Spleen (tissue), 11 donors: ENCODE data around the gene PXDN. TPM values are rescaled to one million over a fixed set of nuclear protein-coding genes. Genes with fewer than 3 reads are reported as not detected.

Experiments
- DNase-seq: peaks from one replicate; pipeline ENCODE4 v3.0.0-alpha.2; 2020
- H3K27ac ChIP-seq, 8 donors: fragments of 200-600 bp; sonication (generic) in 7 of 8; 1 replicate in 4 of 8; 2 replicates in 4 of 8; pipeline versions ENCODE4 v1.5.0 to v1.8.0; 2016 to 2021; ENCODE audit warnings: inconsistent platforms in 4 of 8, mild to moderate bottlenecking in 4 of 8, moderate library complexity in 1 of 8
- H3K27me3 ChIP-seq, 7 donors: fragments of 200-600 bp; sonication (generic) in 6 of 7; replicated peaks in 1 of 7; 1 replicate in 4 of 7; 2 replicates in 3 of 7; pipeline versions ENCODE4 v1.5.0 to v1.8.0; 2016 to 2021; ENCODE audit warnings: inconsistent platforms in 3 of 7, mild to moderate bottlenecking in 1 of 7
- H3K36me3 ChIP-seq, 6 donors: fragments of 200-600 bp; sonication (generic) in 5 of 6; 1 replicate in 4 of 6; 2 replicates in 2 of 6; pipeline versions ENCODE4 v1.5.0 to v1.8.0; 2016 to 2021; ENCODE audit warnings: inconsistent platforms in 2 of 6
- H3K4me1 ChIP-seq, 6 donors: fragments of 200-600 bp; sonication (generic) in 5 of 6; 1 replicate in 3 of 6; 2 replicates in 3 of 6; pipeline versions ENCODE4 v1.5.0 to v1.8.0; 2016 to 2021; ENCODE audit warnings: inconsistent platforms in 3 of 6
- H3K4me3 ChIP-seq, 8 donors: fragments of 200-600 bp; sonication (generic) in 7 of 8; 1 replicate in 4 of 8; 2 replicates in 4 of 8; pipeline versions ENCODE4 v1.5.0 to v1.8.0; 2016 to 2021; ENCODE audit warnings: inconsistent platforms in 4 of 8, mild to moderate bottlenecking in 4 of 8, moderate library complexity in 2 of 8
- H3K9me3 ChIP-seq, 8 donors: fragments of 200-600 bp; sonication (generic) in 7 of 8; 1 replicate in 4 of 8; 2 replicates in 4 of 8; pipeline versions ENCODE4 v1.5.0 to v1.8.0; 2016 to 2021; ENCODE audit warnings: inconsistent platforms in 4 of 8
- POLR2A ChIP-seq, 3 donors: fragments of 450-650 bp; IDR thresholded peaks; one replicate each; pipeline ENCODE4 v1.5.1; 2017; ENCODE audit warnings: antibody characterized with exemption in 3 of 3, mild to moderate bottlenecking in 1 of 3
- POLR2AphosphoS5 ChIP-seq, 3 donors: sonication (generic); formaldehyde crosslinking; IDR thresholded peaks; one replicate each; pipeline ENCODE4 v1.5.1; 2017; ENCODE audit warnings: antibody characterized with exemption in 3 of 3
- WGBS, 5 donors: extraction: QIAGEN DNeasy Blood & Tissue Kit in 3 of 5; methylation state at CpG; one replicate each; pipeline versions ENCODE4 v1.1.5 to v1.1.7; 2013 to 2018; 5-methylcytosine and 5-hydroxymethylcytosine counted together
- intact Hi-C: fragments of 100-400 bp; cut with DNase I; formaldehyde crosslinking; loops from one replicate; pipeline ENCODE4 v1.15.0; 2023; ENCODE audit warnings: low total_unique reads
- polyA plus RNA-seq, 3 donors: library from polyadenylated mRNA; stranded (reverse); fragments of 200-250 nt; gene quantifications; one replicate each; pipeline ENCODE4 v1.2.1, GENCODE V29; 2013
- total RNA-seq, 7 donors: library from RNA; depleted of rRNA in 3 of 7; stranded (reverse); fragments of >200 nt in 3 of 7; fragmentation: NEBNext Ultra II Directional in 4 of 7; extraction: Animal tissue kit (Norgen Biotek cat#: 25700) in 4 of 7; gene quantifications; one replicate each; pipeline versions ENCODE4 v1.1.0 to v1.2.1, GENCODE V29; 2016 to 2021
- TF ChIP-seq, protein P1 (sequence below), 11 experiments: fragments of 200-600 bp in 7 of 11; fragments of 450-650 bp in 4 of 11; sonication (generic) in 4 of 11; IDR thresholded peaks in 8 of 11; conservative IDR thresholded peaks in 3 of 11; 1 replicate in 7 of 11; 2 replicates in 4 of 11; pipeline versions ENCODE4 v1.4.0 to v1.8.0; 2016 to 2021; ENCODE audit warnings: antibody characterized with exemption in 11 of 11, inconsistent platforms in 4 of 11, mild to moderate bottlenecking in 1 of 11
- donor health status: healthy with polysubstance abuse.
- donor health status: DM: no; HTN: no; CAD: no; lungs with moderate emphysema.
- donor health status: DM: no; HTN: no; CAD: no.
- donor health status: Bipolar disorder and iron deficiency.
- donor health status: healthy.
- donor health status: DM: no; HTN: no; CAD: no.
- donor health status: DM: yes; HTN: yes; CAD: no.

The PXDN gene
- total and polyA plus RNA-seq, 10 donors = 1.9 to 49.3 (median 30.8) TPM

DNA sequence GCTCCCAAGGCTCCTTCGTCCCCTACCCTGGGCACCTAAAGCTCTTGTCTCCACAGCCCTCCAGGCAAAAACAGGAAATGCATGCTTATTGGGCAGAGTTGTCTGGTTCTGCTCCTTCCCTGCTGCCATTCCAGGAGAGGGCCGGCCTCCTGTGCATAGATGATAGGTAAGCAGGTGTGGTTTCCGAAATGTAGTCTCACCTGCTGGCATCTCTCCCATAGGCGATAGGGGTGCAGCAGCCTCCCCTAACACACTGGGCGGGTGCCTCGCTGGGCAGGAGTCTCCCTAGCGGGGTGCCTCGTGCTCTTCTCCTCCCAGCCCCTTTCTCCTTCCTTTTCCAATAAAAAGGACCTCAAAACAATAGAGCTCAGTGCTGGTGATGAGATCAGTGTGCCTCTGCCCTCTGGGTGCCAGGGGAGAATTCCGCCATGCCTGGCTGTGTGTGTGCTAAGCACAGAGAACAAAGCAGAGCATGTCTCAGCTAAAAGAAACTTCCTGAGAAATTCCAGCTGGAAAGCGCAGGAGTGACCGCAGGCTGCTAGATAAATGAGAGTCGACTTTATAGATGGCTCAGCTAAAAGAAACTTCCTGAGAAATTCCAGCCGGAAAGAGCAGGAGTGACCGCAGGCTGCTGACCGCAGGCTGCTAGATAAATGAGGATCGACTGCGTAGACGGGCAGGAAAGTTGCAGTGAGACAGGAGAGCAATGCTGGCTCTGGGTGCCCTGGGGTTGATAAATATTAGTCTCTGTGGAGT is 11.3 kb upstream of the PXDN start:
- intact Hi-C loops = no loop called here
- Histone ChIP-seq H3K27ac (no peak overlapping the region), H3K4me3 (no peak overlapping the region), H3K36me3 (no peaks in the 10 kb centered on the region), H3K27me3 (peaks cover 0 to 52% (median 0%) of the 10 kb centered on the region in 7 donors), H3K4me1 (peaks cover 0 to 7% (median 3%) of the 10 kb centered on the region in 6 donors), H3K9me3 (peaks cover 0 to 29% (median 10%) of the 10 kb centered on the region in 8 donors)
- WGBS, 5 donors = 70 to 83% (median 82%) methylated on average over 17 to 18 of the region's 18 CpGs
- peak; percentile 55 for DNase-seq
- TF ChIP-seq POLR2A (IDR thresholded peaks at IDR 0.05) (no peak), POLR2AphosphoS5 (IDR thresholded peaks at IDR 0.05) (no peak)
- TF ChIP-seq, protein P1, sequence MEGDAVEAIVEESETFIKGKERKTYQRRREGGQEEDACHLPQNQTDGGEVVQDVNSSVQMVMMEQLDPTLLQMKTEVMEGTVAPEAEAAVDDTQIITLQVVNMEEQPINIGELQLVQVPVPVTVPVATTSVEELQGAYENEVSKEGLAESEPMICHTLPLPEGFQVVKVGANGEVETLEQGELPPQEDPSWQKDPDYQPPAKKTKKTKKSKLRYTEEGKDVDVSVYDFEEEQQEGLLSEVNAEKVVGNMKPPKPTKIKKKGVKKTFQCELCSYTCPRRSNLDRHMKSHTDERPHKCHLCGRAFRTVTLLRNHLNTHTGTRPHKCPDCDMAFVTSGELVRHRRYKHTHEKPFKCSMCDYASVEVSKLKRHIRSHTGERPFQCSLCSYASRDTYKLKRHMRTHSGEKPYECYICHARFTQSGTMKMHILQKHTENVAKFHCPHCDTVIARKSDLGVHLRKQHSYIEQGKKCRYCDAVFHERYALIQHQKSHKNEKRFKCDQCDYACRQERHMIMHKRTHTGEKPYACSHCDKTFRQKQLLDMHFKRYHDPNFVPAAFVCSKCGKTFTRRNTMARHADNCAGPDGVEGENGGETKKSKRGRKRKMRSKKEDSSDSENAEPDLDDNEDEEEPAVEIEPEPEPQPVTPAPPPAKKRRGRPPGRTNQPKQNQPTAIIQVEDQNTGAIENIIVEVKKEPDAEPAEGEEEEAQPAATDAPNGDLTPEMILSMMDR (IDR thresholded peaks at IDR 0.05 in 8 of 11, conservative IDR thresholded peaks at IDR 0.05 in 3 of 11) = no peak

- no peak overlapping the region for H3K27ac ChIP-seq
- peaks cover 0 to 51% (median 0%) of the 10 kb centered on the region in 7 donors for H3K27me3 ChIP-seq
- H3K9me3 ChIP-seq = peaks cover 0 to 29% (median 10%) of the 10 kb centered on the region in 8 donors
- TF ChIP-seq, protein P1 (IDR thresholded peaks at IDR 0.05 in 8 of 11, conservative IDR thresholded peaks at IDR 0.05 in 3 of 11) = no peak
- peak; percentile 61 for DNase-seq
- WGBS, 5 donors = 91 to 95% (median 93%) methylated on average over 15 to 16 of the region's 16 CpGs
- H3K36me3 ChIP-seq = no peaks in the 10 kb centered on the region
- intact Hi-C loops = no loop called here
- H3K4me3 ChIP-seq = no peak overlapping the region
- H3K4me1 ChIP-seq = peaks cover 0 to 7% (median 3%) of the 10 kb centered on the region in 6 donors
Observed at GRCh38 chr2:1754461-1755170, 10.3 kb upstream of the PXDN start.

DNA sequence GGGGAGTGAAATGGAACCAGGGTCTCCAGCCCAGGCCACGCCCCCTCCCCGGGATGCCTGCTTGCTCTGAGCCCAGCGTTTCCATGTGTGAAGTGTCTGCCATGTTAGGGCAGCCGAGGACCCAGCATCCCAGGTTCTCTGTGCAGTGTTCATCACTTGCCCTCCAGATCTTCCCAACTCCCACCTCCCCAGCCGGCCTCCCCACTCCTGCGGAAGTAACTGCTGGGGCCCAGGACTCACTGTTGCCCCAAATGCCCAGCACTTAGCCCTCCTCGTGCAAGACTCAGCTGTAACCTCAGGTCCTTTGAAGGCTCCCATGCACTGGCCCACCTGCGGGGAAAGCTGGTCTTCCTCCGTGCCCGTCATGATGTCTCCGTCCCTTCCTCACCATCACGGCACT is 9.7 kb upstream of the PXDN start:
- Histone ChIP-seq H3K27me3 (peaks cover 0 to 57% (median 0%) of the 10 kb centered on the region in 7 donors), H3K4me1 (peaks cover 0 to 7% (median 3%) of the 10 kb centered on the region in 6 donors), H3K27ac (no peak overlapping the region), H3K36me3 (no peaks in the 10 kb centered on the region), H3K9me3 (peaks cover 0 to 29% (median 10%) of the 10 kb centered on the region in 8 donors), H3K4me3 (no peak overlapping the region)
- DNase-seq = no peak
- intact Hi-C loops = no loop called here
- 91 to 95% (median 92%) methylated on average over 12 of the region's 12 CpGs for WGBS, 5 donors
- TF ChIP-seq POLR2A (IDR thresholded peaks at IDR 0.05) (no peak), POLR2AphosphoS5 (IDR thresholded peaks at IDR 0.05) (no peak)
- TF ChIP-seq, protein P1 (IDR thresholded peaks at IDR 0.05 in 8 of 11, conservative IDR thresholded peaks at IDR 0.05 in 3 of 11) = no peak

DNA sequence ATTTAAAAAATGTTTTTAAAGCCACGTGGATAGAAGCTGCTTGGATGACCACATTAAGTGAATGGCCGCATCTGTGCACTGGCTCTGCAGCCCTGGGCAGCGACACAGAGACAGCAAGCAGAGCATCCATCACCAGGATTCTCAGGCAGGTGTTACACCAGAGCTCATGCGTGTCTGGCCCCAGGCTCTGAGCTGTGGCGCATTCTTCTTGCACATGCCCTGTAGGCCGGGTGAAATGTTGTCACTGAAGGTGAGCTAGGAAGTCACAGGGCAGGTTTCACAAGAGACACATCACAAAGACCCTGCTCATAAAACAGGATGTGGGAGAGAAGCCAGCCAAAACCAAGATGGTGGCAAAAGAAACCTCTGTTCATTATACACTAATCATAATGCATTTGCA is 8.4 kb upstream of the PXDN start:
- H3K36me3 ChIP-seq = no peaks in the 10 kb centered on the region
- peaks cover 0 to 70% (median 0%) of the 10 kb centered on the region in 7 donors for H3K27me3 ChIP-seq
- H3K4me1 ChIP-seq = peaks cover 0 to 7% (median 3%) of the 10 kb centered on the region in 6 donors
- intact Hi-C loops = no loop called here
- H3K9me3 ChIP-seq = peaks cover 0 to 29% (median 10%) of the 10 kb centered on the region in 8 donors
- 85 to 92% (median 88%) methylated on average over 6 of the region's 6 CpGs for WGBS, 5 donors
- no peak overlapping the region for H3K4me3 ChIP-seq
- H3K27ac ChIP-seq = no peak overlapping the region
- TF ChIP-seq POLR2A (IDR thresholded peaks at IDR 0.05) (no peak), POLR2AphosphoS5 (IDR thresholded peaks at IDR 0.05) (no peak)
- TF ChIP-seq, protein P1 (IDR thresholded peaks at IDR 0.05 in 8 of 11, conservative IDR thresholded peaks at IDR 0.05 in 3 of 11) = no peak
- no peak for DNase-seq
